Measurements from ENCODE around the gene TRIM29. TPM values are rescaled to one million over a fixed set of nuclear protein-coding genes. Genes with fewer than 3 reads are reported as not detected.

The TRIM29 gene
- total and polyA plus RNA-seq, 4 donors, result 4.4 to 26.6 (median 16.9) TPM

DNA sequence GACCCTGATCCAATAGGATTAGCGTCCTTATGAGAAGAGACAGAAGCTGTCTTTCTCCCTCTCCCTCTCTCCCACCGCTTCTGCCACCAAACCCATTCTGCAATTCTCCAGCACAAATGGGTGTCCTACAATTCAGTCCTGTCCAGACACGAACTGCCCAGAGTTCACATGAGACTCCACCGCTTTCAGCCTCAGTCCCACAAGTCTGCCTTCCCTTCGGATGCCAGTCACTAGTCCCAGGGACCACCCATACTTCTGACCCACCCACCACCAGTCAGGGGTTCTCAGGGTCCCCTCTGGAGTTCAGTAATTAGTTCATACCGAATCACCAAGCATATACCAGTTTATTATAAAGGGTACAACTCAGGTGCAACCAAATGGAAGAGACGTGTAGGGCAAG, 73.6 kb downstream of the TRIM29 start:
- peaks cover 0 to 2% (median 0%) of the 10 kb centered on the region in 4 donors for H3K9me3 ChIP-seq (ENCODE audit: control insufficient read depth in 4 of 4, insufficient read depth in 3 of 4, low read length in 3 of 4)
- H3K36me3 ChIP-seq (ENCODE audit: control insufficient read depth in 4 of 4, insufficient read depth in 4 of 4, low read length in 4 of 4), result no peaks in the 10 kb centered on the region
- no peak overlapping the region for H3K9ac ChIP-seq (ENCODE audit: insufficient read depth in 1 of 2, low read length in 2 of 2)
- 85 to 93% methylated on average over 7 of the region's 7 CpGs for WGBS, 2 donors
- H3K4me3 ChIP-seq, result no peak overlapping the region
- peaks cover 0 to 11% (median 0%) of the 10 kb centered on the region in 5 donors for H3K4me1 ChIP-seq (ENCODE audit: control insufficient read depth in 5 of 5, insufficient read depth in 5 of 5, low read length in 5 of 5)
- TF ChIP-seq, protein P1, sequence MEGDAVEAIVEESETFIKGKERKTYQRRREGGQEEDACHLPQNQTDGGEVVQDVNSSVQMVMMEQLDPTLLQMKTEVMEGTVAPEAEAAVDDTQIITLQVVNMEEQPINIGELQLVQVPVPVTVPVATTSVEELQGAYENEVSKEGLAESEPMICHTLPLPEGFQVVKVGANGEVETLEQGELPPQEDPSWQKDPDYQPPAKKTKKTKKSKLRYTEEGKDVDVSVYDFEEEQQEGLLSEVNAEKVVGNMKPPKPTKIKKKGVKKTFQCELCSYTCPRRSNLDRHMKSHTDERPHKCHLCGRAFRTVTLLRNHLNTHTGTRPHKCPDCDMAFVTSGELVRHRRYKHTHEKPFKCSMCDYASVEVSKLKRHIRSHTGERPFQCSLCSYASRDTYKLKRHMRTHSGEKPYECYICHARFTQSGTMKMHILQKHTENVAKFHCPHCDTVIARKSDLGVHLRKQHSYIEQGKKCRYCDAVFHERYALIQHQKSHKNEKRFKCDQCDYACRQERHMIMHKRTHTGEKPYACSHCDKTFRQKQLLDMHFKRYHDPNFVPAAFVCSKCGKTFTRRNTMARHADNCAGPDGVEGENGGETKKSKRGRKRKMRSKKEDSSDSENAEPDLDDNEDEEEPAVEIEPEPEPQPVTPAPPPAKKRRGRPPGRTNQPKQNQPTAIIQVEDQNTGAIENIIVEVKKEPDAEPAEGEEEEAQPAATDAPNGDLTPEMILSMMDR (IDR thresholded peaks at IDR 0.05; ENCODE audit: control extremely low read depth, extremely low read depth), result no peak
- H3K27me3 ChIP-seq (ENCODE audit: control insufficient read depth in 3 of 3, insufficient read depth in 3 of 3, low read length in 2 of 3), result peaks cover 0 to 3% (median 2%) of the 10 kb centered on the region in 3 donors
- ATAC-seq (ENCODE audit: insufficient read depth, low FRiP score) (no peak), DNase-seq (no peak)
- H3K27ac ChIP-seq (ENCODE audit: low read depth in 1 of 2, low read length in 1 of 2), result no peak overlapping the region

DNA sequence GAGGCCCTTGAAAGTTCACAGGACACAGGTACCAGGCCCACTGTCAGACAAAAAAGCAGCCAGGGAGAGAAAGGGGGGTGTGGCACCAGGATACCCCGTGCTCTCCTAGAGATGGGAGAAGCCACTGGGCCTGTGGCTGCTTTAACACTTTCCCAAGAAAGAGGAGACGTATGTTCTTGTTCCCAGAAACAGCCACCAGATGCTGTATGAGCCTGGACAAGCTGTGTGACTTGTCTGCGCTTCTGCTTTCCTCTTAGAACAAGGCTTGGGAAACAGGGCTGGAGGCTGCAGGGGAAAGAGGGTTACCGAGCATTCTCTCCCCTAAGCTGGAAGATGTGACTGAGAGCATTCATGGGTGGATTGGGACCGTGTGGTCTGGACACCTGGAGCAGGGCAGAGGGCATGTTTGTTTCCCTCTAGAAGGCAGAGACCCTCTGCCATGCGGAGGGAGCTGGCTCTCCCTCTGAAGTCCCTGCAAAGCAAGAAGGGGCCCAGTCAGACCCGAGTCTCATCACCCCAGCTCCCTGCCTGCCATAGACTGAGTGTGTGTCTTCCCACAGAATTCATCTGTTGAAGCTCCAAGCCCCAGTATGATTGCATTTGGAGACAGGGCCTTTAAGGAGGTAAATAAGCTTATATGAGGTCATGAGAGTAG, 74.1 kb downstream of the TRIM29 start:
- H3K4me1 ChIP-seq (ENCODE audit: control insufficient read depth in 5 of 5, insufficient read depth in 5 of 5, low read length in 5 of 5), result peaks cover 0 to 11% (median 0%) of the 10 kb centered on the region in 5 donors
- no peaks in the 10 kb centered on the region for H3K36me3 ChIP-seq (ENCODE audit: control insufficient read depth in 4 of 4, insufficient read depth in 4 of 4, low read length in 4 of 4)
- 69 to 85% methylated on average over 7 of the region's 7 CpGs for WGBS, 2 donors
- TF ChIP-seq, protein P1 (IDR thresholded peaks at IDR 0.05; ENCODE audit: control extremely low read depth, extremely low read depth), result no peak
- no peak overlapping the region for H3K9ac ChIP-seq (ENCODE audit: insufficient read depth in 1 of 2, low read length in 2 of 2)
- peaks cover 0 to 3% (median 2%) of the 10 kb centered on the region in 3 donors for H3K27me3 ChIP-seq (ENCODE audit: control insufficient read depth in 3 of 3, insufficient read depth in 3 of 3, low read length in 2 of 3)
- H3K27ac ChIP-seq (ENCODE audit: low read depth in 1 of 2, low read length in 1 of 2), result no peak overlapping the region
- no peak for DNase-seq
- H3K9me3 ChIP-seq (ENCODE audit: control insufficient read depth in 4 of 4, insufficient read depth in 3 of 4, low read length in 3 of 4), result peaks cover 0 to 2% (median 0%) of the 10 kb centered on the region in 4 donors
- no peak overlapping the region for H3K4me3 ChIP-seq
- no peak for ATAC-seq (ENCODE audit: insufficient read depth, low FRiP score)

DNA sequence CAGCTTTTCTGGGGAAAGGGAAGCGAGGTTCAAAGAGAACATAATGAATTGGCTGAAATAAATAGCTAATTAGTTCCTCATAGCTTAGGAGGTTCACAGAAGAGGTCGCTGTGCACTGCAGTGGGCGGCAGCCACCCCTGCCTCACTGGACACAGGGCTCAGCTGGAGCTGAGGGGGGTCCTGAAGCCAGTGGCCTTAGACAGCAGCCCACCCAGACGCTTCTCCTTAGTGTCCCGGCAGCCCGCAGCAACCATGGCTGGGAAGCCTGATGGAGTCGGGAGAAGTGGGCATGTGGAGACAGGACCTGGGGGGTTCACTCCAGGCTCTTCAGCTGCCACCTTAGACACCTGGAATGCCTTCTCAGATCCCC, 75.4 kb downstream of the TRIM29 start:
- DNase-seq (no peak), ATAC-seq (ENCODE audit: insufficient read depth, low FRiP score) (no peak)
- H3K9ac ChIP-seq (ENCODE audit: insufficient read depth in 1 of 2, low read length in 2 of 2), result no peak overlapping the region
- H3K27me3 ChIP-seq (ENCODE audit: control insufficient read depth in 3 of 3, insufficient read depth in 3 of 3, low read length in 2 of 3), result peaks cover 0 to 3% (median 2%) of the 10 kb centered on the region in 3 donors
- TF ChIP-seq, protein P1 (IDR thresholded peaks at IDR 0.05; ENCODE audit: control extremely low read depth, extremely low read depth), result no peak
- peaks cover 0 to 11% (median 0%) of the 10 kb centered on the region in 5 donors for H3K4me1 ChIP-seq (ENCODE audit: control insufficient read depth in 5 of 5, insufficient read depth in 5 of 5, low read length in 5 of 5)
- H3K4me3 ChIP-seq, result no peak overlapping the region
- 62 to 74% methylated on average over 7 of the region's 7 CpGs for WGBS, 2 donors
- no peaks in the 10 kb centered on the region for H3K36me3 ChIP-seq (ENCODE audit: control insufficient read depth in 4 of 4, insufficient read depth in 4 of 4, low read length in 4 of 4)
- peaks cover 0 to 2% (median 0%) of the 10 kb centered on the region in 4 donors for H3K9me3 ChIP-seq (ENCODE audit: control insufficient read depth in 4 of 4, insufficient read depth in 3 of 4, low read length in 3 of 4)
- H3K27ac ChIP-seq (ENCODE audit: low read depth in 1 of 2, low read length in 1 of 2), result no peak overlapping the region
